H54 (cell line): ENCODE measurements around the gene TSPAN15.

Experiments used
- DNase-seq: peaks from one replicate; pipeline ENCODE4 v3.0.0; 2011; ENCODE audit warnings: low spot score, mixed read lengths; ENCODE audit not compliant: insufficient read length
- FAIRE-seq: peaks from 3 replicates; lab custom pipeline; 2011; peaks lifted over from hg19 to GRCh38; lab: Jason Lieb, UNC
- POLR2A ChIP-seq: IDR thresholded peaks from 2 replicates; pipeline ENCODE4 v1.6.1; 2011; ENCODE audit warnings: low read depth, mild to moderate bottlenecking, low read length

The TSPAN15 gene

GRCh38 chr10:69459101-69459790 lies 8.0 kb downstream of the TSPAN15 start:
- TF ChIP-seq POLR2A = no peak
- DNase-seq = no peak
- FAIRE-seq = no peak

- DNase-seq (no peak), FAIRE-seq (no peak)
- no peak for TF ChIP-seq POLR2A
These were observed 8.8 kb downstream of the TSPAN15 start for GRCh38 chr10:69459893-69460575.

- no peak for DNase-seq
- TF ChIP-seq POLR2A = no peak
- FAIRE-seq = no peak
These were observed 9.4 kb downstream of the TSPAN15 start for GRCh38 chr10:69460576-69461242.

- no peak for DNase-seq
- no peak for TF ChIP-seq POLR2A
- no peak for FAIRE-seq
These were observed 10.2 kb downstream of the TSPAN15 start for GRCh38 chr10:69461243-69462025.

- no peak for DNase-seq
- no peak for FAIRE-seq
- no peak for TF ChIP-seq POLR2A
These were observed 12.6 kb downstream of the TSPAN15 start for GRCh38 chr10:69463886-69464285.

- FAIRE-seq (no peak), DNase-seq (no peak)
- TF ChIP-seq POLR2A = no peak
These were observed 13.1 kb downstream of the TSPAN15 start for GRCh38 chr10:69464401-69464800.

- no peak for TF ChIP-seq POLR2A
- FAIRE-seq = no peak
- DNase-seq = no peak
These were observed 13.6 kb downstream of the TSPAN15 start for GRCh38 chr10:69464801-69465401.

GRCh38 chr10:69465457-69466157 lies 14.3 kb downstream of the TSPAN15 start:
- FAIRE-seq (no peak), DNase-seq (no peak)
- no peak for TF ChIP-seq POLR2A

- no peak for TF ChIP-seq POLR2A
- FAIRE-seq (no peak), DNase-seq (no peak)
These were observed 14.9 kb downstream of the TSPAN15 start for GRCh38 chr10:69466158-69466490.

- no peak for FAIRE-seq
- no peak for TF ChIP-seq POLR2A
- no peak for DNase-seq
These were observed 15.4 kb downstream of the TSPAN15 start for GRCh38 chr10:69466689-69467088.

GRCh38 chr10:69467928-69468750 lies 16.9 kb downstream of the TSPAN15 start:
- TF ChIP-seq POLR2A = no peak
- DNase-seq (no peak), FAIRE-seq (no peak)

- DNase-seq (no peak), FAIRE-seq (no peak)
- TF ChIP-seq POLR2A = no peak
These were observed 17.5 kb downstream of the TSPAN15 start for GRCh38 chr10:69468751-69469089.
